Measurements from ENCODE around the gene UBR2.

Gene UBR2

GRCh38 chr6:42547407-42548329 lies 16.2 kb upstream of the UBR2 start:
- H3K4me1 ChIP-seq (ENCODE audit: insufficient read depth, low read length, poor library complexity, severe bottlenecking) = peaks cover 3% of the 10 kb centered on the region
- no peak for TF ChIP-seq EZH2phosphoT487 (IDR thresholded peaks at IDR 0.05; ENCODE audit: borderline replicate concordance)
- TF ChIP-seq CTCF (conservative IDR thresholded peaks at IDR 0.05; ENCODE audit: low read length) = peak; percentile 96
- no peaks in the 10 kb centered on the region for H3K36me3 ChIP-seq (ENCODE audit: insufficient read depth, low read length)
- peak overlapping the region; percentile 100 for H2AFZ ChIP-seq (ENCODE audit: low read length)
- H3K4me2 ChIP-seq (ENCODE audit: low read depth, low read length, poor library complexity, severe bottlenecking) = peak overlapping the region; percentile 95
- H3K79me2 ChIP-seq (ENCODE audit: insufficient read depth, low read length) = no peaks in the 10 kb centered on the region
- H3K4me3 ChIP-seq (ENCODE audit: low read length, poor library complexity, severe bottlenecking) = peak overlapping the region; percentile 78
- H3K9me2 ChIP-seq (replicated peaks; ENCODE audit: low read depth, low read length) = no peaks in the 10 kb centered on the region
- H3K9ac ChIP-seq (ENCODE audit: low read depth, low read length, poor library complexity, severe bottlenecking) = peak overlapping the region; percentile 72
- no peaks in the 10 kb centered on the region for H3F3A ChIP-seq (ENCODE audit: low read depth)
- H4K20me1 ChIP-seq (ENCODE audit: insufficient read depth, low read length, poor library complexity, severe bottlenecking) = no peaks in the 10 kb centered on the region
- H3K9me3 ChIP-seq (ENCODE audit: insufficient read depth, low read depth, low read length) = no peaks in the 10 kb centered on the region
- no peaks in the 10 kb centered on the region for H3K27me3 ChIP-seq (ENCODE audit: insufficient read depth, low read length, poor library complexity, severe bottlenecking)

GRCh38 chr6:42550277-42550676 lies 13.6 kb upstream of the UBR2 start:
- Histone ChIP-seq H3F3A (ENCODE audit: low read depth) (no peaks in the 10 kb centered on the region), H3K9me2 (replicated peaks; ENCODE audit: low read depth, low read length) (no peaks in the 10 kb centered on the region), H3K4me3 (ENCODE audit: low read length, poor library complexity, severe bottlenecking) (no peak overlapping the region), H3K27me3 (ENCODE audit: insufficient read depth, low read length, poor library complexity, severe bottlenecking) (no peaks in the 10 kb centered on the region), H3K4me1 (ENCODE audit: insufficient read depth, low read length, poor library complexity, severe bottlenecking) (peaks cover 3% of the 10 kb centered on the region), H3K36me3 (ENCODE audit: insufficient read depth, low read length) (no peaks in the 10 kb centered on the region), H3K4me2 (ENCODE audit: low read depth, low read length, poor library complexity, severe bottlenecking) (no peak overlapping the region), H3K9me3 (ENCODE audit: insufficient read depth, low read depth, low read length) (no peaks in the 10 kb centered on the region), H3K9ac (ENCODE audit: low read depth, low read length, poor library complexity, severe bottlenecking) (no peak overlapping the region), H4K20me1 (ENCODE audit: insufficient read depth, low read length, poor library complexity, severe bottlenecking) (no peaks in the 10 kb centered on the region), H3K79me2 (ENCODE audit: insufficient read depth, low read length) (no peaks in the 10 kb centered on the region), H2AFZ (ENCODE audit: low read length) (no peak overlapping the region)
- TF ChIP-seq CTCF (conservative IDR thresholded peaks at IDR 0.05; ENCODE audit: low read length) = no peak
- TF ChIP-seq EZH2phosphoT487 (IDR thresholded peaks at IDR 0.05; ENCODE audit: borderline replicate concordance) = no peak

- Histone ChIP-seq H3K9me2 (replicated peaks; ENCODE audit: low read depth, low read length) (no peaks in the 10 kb centered on the region), H3K27me3 (ENCODE audit: insufficient read depth, low read length, poor library complexity, severe bottlenecking) (no peaks in the 10 kb centered on the region), H3K4me2 (ENCODE audit: low read depth, low read length, poor library complexity, severe bottlenecking) (no peak overlapping the region), H3K4me3 (ENCODE audit: low read length, poor library complexity, severe bottlenecking) (no peak overlapping the region), H2AFZ (ENCODE audit: low read length) (no peak overlapping the region), H3K9ac (ENCODE audit: low read depth, low read length, poor library complexity, severe bottlenecking) (no peak overlapping the region), H4K20me1 (ENCODE audit: insufficient read depth, low read length, poor library complexity, severe bottlenecking) (no peaks in the 10 kb centered on the region), H3K4me1 (ENCODE audit: insufficient read depth, low read length, poor library complexity, severe bottlenecking) (peaks cover 5% of the 10 kb centered on the region), H3F3A (ENCODE audit: low read depth) (no peaks in the 10 kb centered on the region), H3K36me3 (ENCODE audit: insufficient read depth, low read length) (no peaks in the 10 kb centered on the region), H3K9me3 (ENCODE audit: insufficient read depth, low read depth, low read length) (no peaks in the 10 kb centered on the region), H3K79me2 (ENCODE audit: insufficient read depth, low read length) (no peaks in the 10 kb centered on the region)
- TF ChIP-seq EZH2phosphoT487 (IDR thresholded peaks at IDR 0.05; ENCODE audit: borderline replicate concordance) (no peak), CTCF (conservative IDR thresholded peaks at IDR 0.05; ENCODE audit: low read length) (no peak)
Observed at GRCh38 chr6:42551217-42551616, 12.6 kb upstream of the UBR2 start.

Data from Loucy (cell line).